Activated T-helper 9 cell treated with anti-CD3 and anti-CD28 coated beads, Interleukin-2, amount 50 U/mL, for 16 hours (primary cell): ENCODE results near the gene PKDREJ.

ENCODE experiments used
- DNase-seq: peaks from one replicate; pipeline ENCODE4 v3.0.0-alpha.2; 2020; ENCODE audit warnings: low read depth

PKDREJ gene

DNA sequence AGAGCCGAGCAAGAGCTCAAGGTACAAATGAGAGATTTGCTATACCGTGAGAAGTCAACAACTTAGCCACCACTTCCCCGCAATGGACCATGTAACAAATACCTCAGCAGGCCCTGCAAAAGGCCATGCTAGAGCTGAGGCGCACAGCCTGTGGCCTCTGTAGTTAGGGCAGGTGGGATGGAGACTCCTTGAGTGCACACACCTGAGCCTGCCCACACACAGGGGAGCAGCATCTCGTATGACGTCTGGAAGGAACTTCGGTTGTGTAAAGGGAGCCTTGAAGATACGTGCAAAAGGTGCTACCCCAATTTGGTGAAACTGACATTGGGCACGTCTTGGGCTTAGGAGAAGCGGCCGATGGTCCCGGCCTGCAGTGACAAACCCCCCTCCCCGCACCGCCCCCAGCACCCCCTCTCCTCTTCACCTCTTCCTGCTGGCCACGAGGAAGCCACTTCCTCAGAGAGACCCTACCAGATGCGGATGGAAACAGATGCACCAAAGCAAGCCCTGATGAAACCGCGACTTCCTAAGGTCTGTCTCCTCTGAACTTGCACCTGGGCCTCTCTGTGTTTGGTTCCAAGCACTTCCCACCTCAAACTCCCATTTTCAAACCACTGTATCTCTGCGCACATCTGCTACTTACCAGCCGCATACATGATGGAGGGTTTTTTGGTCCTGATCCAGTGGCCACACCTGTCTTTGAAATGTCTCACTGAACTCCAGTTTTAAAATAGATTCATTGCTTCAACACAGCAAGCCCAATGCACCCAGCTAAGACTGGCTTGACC is 23.7 kb downstream of the PKDREJ start:
- DNase-seq, result no peak

DNA sequence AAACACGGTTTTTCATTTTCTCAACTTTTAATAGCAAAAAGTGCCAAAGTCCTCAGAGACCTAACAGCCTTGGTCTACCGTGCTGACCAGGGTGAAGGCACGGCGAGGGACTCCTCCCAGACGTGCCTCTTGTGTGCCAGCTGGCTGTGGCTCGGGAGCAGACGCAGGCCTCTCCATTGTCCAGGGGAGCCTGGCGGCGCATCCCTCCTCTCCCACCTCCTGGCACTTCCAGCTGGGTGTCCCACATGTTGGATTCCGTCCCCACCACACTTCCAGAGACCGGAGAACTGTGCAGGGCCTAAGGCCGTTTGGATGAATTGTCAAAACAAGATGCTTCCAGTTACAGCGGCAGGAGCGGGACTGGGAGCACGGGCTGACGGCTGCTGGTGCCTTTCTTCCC is 24.6 kb downstream of the PKDREJ start:
- no peak for DNase-seq

DNA sequence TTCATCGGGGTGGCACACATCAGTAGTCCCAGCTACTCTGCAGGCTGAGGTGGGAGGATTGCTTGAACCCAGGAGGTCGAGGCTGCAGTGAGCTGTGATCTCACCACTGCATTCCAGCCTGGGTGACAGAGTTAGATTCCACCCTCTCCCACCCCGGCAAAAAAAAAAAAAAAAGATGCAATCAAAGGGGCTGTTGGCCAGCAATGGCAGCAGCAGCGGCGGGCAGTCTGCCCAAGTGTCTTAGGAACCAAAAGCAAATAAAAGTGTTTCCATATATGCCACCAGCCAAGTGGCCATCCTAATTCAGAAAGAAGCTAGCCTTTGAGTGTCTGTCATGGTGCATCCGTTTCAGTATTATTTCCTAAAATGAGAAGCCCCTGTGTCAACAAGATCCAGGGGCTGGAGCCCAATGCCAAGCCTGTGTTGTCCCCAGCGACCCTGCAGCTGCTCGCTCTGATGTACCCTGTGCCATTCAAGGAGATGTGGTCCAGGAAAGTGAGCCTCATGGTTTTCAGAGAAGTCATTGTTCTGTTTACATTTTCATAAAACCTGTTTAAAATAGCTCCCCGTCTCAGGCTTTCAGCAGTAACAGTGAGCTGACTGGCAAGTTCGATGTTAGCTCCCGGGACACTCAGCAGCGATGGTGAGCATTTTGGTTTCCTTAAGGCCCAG is 25.6 kb downstream of the PKDREJ start:
- no peak for DNase-seq

DNA sequence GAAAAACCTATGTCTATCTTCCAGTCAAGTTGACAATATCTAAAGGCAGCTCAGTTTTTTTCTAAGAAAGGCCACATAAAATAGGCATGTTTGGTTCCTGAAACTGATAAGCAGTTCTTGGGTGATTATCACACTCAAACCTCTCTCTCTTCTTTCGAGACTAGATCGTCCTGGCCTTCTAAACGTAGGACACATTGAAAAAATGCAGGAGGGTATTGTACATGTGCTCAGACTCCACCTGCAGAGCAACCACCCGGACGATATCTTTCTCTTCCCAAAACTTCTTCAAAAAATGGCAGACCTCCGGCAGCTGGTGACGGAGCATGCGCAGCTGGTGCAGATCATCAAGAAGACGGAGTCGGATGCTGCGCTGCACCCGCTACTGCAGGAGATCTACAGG is 28.2 kb downstream of the PKDREJ start:
- DNase-seq, result no peak

DNA sequence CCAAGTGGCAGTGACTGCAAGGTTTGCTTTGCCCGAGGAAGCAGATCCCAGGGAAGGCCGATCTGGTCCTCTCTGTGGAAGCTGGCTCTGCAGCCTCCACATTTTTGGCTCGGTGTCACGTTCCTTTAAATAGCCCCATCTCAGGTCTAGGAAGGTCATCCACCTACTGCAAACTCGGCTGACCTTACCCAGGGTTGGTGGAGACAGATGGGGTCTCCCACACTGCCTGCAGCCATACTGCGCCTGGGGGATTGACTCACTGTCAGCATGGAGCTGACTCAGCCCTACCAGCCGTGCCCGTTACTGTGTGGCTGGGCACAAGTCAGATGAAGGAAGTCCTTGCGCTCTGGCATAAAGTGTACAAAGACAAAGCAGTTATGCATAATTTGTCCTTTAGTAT is 29.9 kb downstream of the PKDREJ start:
- no peak for DNase-seq

DNA sequence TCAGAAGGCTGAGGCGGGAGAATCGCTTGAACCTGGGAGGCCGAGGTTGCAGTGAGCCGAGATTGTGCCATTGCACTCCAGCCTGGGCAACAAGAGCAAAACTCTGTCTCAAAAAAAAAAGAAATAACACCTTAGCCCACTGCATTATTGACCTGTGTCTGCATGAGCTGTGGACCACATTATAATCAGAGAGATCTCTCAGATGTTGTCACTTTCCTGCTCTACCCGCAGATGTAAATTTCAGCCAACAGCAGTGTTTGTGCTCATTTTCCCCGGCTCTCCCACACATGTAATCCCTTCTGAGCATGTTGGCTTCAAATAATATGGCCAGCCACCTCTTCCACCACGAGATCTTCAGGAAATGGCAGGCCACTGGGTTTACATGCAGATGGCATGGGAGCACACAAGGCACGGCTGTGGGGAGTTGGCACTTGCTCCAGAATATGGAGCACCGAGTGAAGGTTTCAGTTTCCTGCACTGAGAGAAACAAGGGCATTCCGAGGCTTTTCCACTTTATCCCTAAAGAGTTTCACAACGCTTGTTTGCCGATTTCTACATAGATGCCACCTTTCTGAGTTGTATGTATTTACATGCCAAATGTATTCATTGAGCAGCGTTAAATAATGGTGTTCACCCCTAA is 32.8 kb downstream of the PKDREJ start:
- no peak for DNase-seq

DNA sequence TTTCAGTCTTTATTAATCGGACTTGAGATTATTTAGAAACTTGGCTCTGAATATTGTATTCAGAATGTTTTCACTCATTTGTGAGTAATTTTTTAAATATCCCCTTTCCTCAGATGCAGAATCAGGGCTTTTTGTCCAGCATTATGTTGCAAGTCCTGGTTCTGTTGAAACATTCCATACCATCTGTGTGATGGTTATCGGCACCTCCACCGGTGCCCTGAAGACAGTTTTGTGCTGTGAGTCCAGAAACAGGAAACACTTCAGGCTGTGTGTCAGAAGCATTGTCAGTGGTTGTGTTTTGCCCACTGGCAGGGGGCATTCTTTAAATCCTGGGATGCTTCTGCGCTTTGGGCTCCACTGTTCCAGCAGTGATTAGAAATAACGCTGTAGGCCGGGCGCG is 33.4 kb downstream of the PKDREJ start:
- no peak for DNase-seq

DNA sequence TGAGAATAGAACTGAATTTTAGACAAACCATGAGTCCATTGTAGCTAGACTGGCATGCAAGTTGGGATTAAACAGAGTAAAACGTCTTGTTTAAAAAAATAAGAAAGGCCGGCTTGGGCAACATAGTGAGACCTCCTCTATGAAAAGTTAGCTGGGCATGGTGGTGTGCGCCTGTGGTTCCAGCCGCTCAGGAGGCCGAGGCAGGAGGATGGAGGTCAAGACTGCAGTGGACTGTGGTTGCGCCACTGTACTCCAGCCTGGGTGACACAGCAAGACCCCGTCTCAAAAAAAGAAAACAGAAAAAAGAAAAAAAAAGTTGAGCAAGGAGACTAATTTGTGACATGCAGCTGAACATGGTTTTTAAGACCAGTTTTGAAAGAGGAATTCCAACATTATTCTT is 36.6 kb downstream of the PKDREJ start:
- DNase-seq, result no peak

DNA sequence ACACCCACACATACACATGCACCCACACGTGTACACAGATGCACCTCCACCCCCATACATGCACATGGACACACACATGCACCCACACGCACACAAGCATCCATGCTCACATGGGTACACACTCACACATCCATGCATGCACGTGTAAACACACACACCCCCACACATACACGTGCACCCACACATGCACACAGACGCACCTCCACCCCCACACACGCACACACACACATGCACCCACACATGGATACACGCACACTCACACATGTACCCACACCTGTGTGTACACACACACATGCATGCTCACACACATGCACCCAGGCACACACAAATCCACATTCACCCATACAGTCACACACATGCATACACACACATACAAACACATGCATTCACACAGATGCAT is 37.5 kb downstream of the PKDREJ start:
- DNase-seq, result no peak

DNA sequence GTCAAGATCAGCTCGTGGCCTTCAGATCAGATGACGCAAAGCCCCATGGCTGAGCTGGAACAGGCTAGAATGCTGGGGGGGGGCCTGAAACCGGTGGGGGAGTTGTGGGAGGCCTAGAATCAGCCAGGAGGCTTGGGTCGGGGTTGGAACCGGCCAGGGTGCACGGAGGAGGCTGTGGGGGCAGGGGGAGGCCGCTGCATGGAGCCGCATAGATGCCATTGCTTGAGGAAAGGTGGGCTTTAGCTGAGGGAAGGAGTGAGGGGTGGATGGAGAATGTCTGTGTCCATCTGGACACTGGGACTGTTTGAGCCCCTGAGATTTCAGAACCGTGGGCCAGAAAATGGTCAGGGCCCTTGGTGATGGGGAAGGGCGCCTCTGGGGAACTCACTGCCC is 38.2 kb downstream of the PKDREJ start:
- no peak for DNase-seq

DNA sequence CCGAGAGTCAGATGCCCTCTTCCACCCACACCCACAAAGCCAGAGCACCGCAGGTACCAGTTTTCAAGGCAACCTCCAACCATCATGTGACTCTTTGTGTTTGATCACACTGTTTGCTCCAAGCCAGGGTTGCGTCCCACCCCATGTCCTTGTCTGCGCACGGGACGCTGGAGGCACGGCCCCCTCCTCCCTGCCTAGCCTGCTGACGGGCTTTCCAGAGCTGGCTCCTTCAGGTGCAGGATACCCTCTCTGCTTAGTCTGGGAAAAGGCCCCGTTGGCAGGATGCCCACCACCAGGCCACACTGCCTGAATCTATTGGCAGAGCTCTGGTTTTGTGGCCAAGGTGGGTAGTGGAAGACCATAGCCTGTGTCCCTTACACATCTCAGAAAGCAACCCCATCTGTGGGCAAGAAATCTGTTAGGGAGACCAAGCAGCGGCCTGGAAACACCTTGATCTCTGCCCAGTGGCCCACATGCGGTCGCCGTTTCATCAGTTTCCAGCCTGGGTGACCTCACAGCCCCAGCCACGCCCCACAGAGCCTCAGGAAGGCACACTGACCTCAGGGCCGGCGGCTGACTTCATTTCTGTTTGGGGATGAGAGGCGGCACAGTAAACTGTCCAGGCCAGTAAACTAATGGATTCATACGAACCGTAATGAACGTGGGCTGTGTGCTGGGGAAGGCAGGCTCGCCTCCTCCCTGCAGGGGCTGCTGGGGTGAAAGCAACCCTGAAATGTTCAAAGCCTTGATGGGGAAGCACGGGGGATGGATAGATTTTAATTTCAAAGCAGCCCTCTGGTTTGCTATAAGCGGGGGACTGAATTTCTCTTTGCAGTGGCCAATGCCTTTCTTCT is 38.9 kb downstream of the PKDREJ start:
- DNase-seq, result no peak

DNA sequence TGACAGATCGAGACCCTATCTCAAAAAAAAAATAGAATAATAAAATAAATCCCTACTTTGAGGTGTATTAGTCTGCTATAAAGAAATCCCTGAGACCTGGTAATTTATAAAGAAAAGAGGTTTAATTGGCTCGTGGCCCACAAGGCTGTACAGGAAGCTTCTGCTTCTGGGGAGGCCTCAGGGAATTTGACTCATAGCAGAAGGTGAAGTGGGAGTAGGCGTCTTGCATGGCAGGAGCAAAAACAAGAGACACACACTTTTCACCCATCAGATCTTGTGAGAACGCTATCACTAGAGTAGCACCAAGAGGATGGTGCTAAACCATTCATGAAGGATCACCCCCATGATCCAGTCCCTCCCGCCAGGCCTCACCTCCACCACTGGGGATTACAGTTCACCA is 42.2 kb downstream of the PKDREJ start:
- no peak for DNase-seq

DNA sequence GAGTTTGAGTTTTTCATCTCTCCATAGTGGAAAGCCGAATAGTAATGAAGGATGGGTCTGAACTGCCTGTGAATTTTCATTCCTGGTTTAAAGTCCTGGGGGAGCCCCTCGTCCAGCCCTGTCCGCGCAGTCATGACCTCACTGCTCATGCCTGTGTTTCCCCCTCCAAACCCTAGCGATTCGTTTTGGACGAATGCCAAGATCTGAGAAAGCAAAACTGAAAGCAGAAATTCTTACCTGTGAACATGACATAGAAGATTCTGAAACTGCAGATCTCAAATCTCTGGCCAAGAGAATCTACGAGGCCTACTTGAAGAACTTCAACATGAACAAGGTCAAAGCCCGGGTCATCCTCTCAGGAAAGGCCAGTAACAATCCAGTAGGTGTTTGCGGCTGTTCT is 43.5 kb downstream of the PKDREJ start:
- no peak for DNase-seq

DNA sequence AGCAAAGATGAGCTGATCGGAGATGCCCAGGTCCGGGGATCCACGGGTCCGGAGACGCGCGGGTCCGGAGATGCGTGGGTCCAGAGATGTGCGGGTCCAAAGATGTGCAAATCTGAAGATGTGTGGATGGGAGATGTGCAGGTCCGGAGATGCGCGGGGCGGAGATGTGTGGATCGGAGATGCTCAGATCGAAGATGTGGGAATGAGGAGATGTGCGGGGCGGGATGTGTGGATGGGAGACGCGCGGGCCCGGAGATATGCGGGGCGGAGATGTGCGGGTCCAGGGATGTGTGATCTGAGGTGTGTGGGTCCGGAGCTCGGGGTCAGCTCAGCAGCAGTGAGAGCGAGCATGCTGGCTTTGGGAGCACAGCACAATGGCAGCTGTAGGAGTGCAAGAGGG is 48.5 kb downstream of the PKDREJ start:
- no peak for DNase-seq

DNA sequence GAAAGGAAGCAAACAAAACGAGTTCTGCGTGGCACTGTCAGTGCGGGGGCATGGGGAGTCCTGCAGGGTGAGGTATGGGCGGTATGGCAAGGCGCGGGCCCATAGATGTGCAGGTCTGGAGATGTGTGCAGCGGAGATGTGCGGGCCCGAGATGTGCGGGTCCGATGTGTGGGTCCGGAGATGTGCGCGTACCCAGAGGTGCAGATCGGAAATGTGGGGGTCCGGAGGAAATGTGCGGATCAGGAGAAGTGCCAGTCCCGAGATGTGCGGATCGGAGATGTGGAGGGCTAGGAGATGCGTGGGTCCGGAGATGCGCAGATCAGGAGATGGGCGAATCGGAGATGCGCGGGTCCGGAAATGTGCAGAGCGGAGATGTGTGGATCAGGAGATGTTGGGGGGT is 49.0 kb downstream of the PKDREJ start:
- DNase-seq, result no peak

DNA sequence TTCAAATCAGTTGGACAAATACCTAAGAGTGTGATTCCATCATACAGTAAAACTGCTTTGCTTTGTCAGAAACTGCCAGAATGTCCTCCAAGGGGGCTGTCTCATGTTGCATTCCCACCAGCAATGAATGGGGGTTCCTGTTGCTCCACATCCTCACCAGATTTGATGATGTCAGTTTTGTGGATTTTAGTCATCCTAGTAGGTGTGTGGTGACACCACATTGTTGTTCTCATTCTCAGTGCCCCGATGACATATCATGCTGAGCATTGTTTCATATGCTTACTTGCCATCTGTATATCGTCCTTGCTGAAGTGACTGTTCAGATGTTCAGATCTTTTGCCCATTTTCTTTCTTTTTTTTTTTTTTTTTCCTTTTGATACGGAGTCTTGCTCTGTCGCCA is 50.1 kb downstream of the PKDREJ start:
- DNase-seq, result no peak

DNA sequence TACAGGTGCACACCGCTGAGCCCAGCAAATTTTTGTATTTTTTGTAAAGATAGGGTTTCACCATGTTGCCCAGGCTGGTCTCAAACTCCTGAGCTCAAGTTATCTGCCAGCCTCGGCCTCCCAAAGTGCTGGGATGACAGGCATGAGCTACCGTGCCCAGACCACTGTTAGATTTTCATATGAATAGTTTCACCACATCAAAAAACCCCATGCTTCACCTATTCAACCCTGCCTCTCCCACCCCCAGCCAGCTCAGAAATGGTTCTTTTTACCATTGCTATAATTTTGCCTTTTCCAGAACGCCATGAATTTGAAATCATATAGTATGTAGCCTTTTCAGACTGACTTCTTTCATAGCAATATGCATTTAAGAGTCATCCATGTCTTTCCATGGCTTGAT is 50.9 kb downstream of the PKDREJ start:
- DNase-seq, result no peak

DNA sequence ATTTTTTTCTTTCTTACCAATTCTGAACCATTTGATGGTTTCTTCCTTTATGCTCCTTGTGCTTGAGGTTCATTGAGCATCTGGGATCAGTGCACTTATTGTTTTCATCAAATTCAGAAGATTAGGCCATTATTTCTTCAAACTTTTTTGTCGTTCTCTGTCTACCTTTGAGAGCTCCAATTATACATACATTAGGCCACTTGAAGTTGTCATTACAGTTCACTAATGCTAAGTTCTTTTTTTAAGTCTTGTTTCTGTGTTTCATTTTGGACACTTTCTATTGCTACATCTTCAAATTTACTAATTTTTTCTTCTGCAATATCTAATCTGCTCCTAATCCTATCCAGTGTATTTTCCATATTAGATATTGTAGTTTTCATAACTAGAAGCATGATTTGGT is 53.9 kb downstream of the PKDREJ start:
- DNase-seq, result no peak
